Measurements from ENCODE around the gene EEFSEC.

Gene EEFSEC

GRCh38 chr3:128318275-128318941, 165.1 kb downstream of the EEFSEC start:
- Histone ChIP-seq H3K27me3 (no peaks in the 10 kb centered on the region), H3K4me1 (no peaks in the 10 kb centered on the region), H3K27ac (no peak overlapping the region), H3K9me3 (no peaks in the 10 kb centered on the region), H3K36me3 (peaks cover 3 to 25% (median 9%) of the 10 kb centered on the region in 3 donors), H3K4me3 (no peak overlapping the region)
- TF ChIP-seq CTCF (IDR thresholded peaks at IDR 0.05) = no peak
- intact Hi-C loops (cut with DNase I; ENCODE audit: low total_unique reads) = no loop called here
- DNase-seq = no peak

GRCh38 chr3:128319107-128319506, 165.8 kb downstream of the EEFSEC start:
- no peaks in the 10 kb centered on the region for H3K9me3 ChIP-seq
- no peak overlapping the region for H3K27ac ChIP-seq
- intact Hi-C loops (cut with DNase I; ENCODE audit: low total_unique reads) = no loop called here
- TF ChIP-seq CTCF (IDR thresholded peaks at IDR 0.05) = no peak
- H3K4me1 ChIP-seq = no peaks in the 10 kb centered on the region
- no peak for DNase-seq
- H3K36me3 ChIP-seq = peaks cover 3 to 25% (median 9%) of the 10 kb centered on the region in 3 donors
- no peak overlapping the region for H3K4me3 ChIP-seq
- H3K27me3 ChIP-seq = no peaks in the 10 kb centered on the region

GRCh38 chr3:128319741-128320141, 166.5 kb downstream of the EEFSEC start:
- Histone ChIP-seq H3K27ac (no peak overlapping the region), H3K9me3 (no peaks in the 10 kb centered on the region), H3K4me3 (no peak overlapping the region), H3K27me3 (no peaks in the 10 kb centered on the region), H3K36me3 (peaks cover 3 to 25% (median 9%) of the 10 kb centered on the region in 3 donors), H3K4me1 (no peaks in the 10 kb centered on the region)
- TF ChIP-seq CTCF (IDR thresholded peaks at IDR 0.05) = no peak
- intact Hi-C loops (cut with DNase I; ENCODE audit: low total_unique reads) = no loop called here
- no peak for DNase-seq

- Histone ChIP-seq H3K4me3 (no peak overlapping the region), H3K27me3 (no peaks in the 10 kb centered on the region), H3K4me1 (no peaks in the 10 kb centered on the region), H3K36me3 (peaks cover 3 to 25% (median 9%) of the 10 kb centered on the region in 3 donors), H3K9me3 (no peaks in the 10 kb centered on the region), H3K27ac (no peak overlapping the region)
- DNase-seq = no peak
- TF ChIP-seq CTCF (IDR thresholded peaks at IDR 0.05) = no peak
- intact Hi-C loops (cut with DNase I; ENCODE audit: low total_unique reads) = no loop called here
These were observed 167.5 kb downstream of the EEFSEC start for GRCh38 chr3:128320551-128321340.

GRCh38 chr3:128321418-128321817, 168.1 kb downstream of the EEFSEC start:
- TF ChIP-seq CTCF (IDR thresholded peaks at IDR 0.05) = no peak
- no peak for DNase-seq
- Histone ChIP-seq H3K9me3 (no peaks in the 10 kb centered on the region), H3K36me3 (peaks cover 3 to 25% (median 9%) of the 10 kb centered on the region in 3 donors), H3K4me3 (no peak overlapping the region), H3K27ac (no peak overlapping the region), H3K27me3 (no peaks in the 10 kb centered on the region), H3K4me1 (no peaks in the 10 kb centered on the region)
- intact Hi-C loops (cut with DNase I; ENCODE audit: low total_unique reads) = no loop called here

Measured in tibial artery (tissue), 4 donors.